PC-9 (cell line): ENCODE data around the gene RTF1. TPM values are rescaled to one million over a fixed set of nuclear protein-coding genes. Genes with fewer than 3 reads are reported as not detected.
A peak's percentile ranks its signal among the peaks of the same experiment; 100 is the strongest.

Experiments used
- BruUV-seq: library from RNA; stranded (reverse); fragments of 400-500 nt; replicated peaks from 2 replicates; lab custom pipeline; 2021; lab: Mats Ljungman, UMichigan
- CTCF ChIA-PET: fragments of 300-600 bp; sonication (Branson Sonifier 250); formaldehyde crosslinking; loops from one replicate; lab custom pipeline; 2022; ENCODE audit warnings: antibody characterized with exemption; lab: Charles Lee
- POLR2A ChIA-PET: fragments of 300-600 bp; sonication (Branson Sonifier 250); formaldehyde crosslinking; loops from one replicate; lab custom pipeline; 2022; ENCODE audit warnings: antibody characterized with exemption; ENCODE audit not compliant: unreplicated experiment; lab: Charles Lee
- DNase-seq, 2 experiments: peaks; one replicate each; pipeline versions ENCODE4 v3.0.0 to v3.0.0-alpha.2; 2015 to 2022; ENCODE audit warnings: mixed read lengths in 1 of 2
- H2AFZ ChIP-seq: fragments of 200-600 bp; sonication (generic); 2 replicates; pipeline ENCODE4 v1.8.1; 2017; ENCODE audit warnings: antibody characterized with exemption
- H3F3A ChIP-seq: fragments of 200-600 bp; sonication (generic); 2 replicates; pipeline ENCODE4 v1.8.1; 2017; ENCODE audit warnings: antibody characterized with exemption, mild to moderate bottlenecking, low read depth; ENCODE audit not compliant: insufficient read depth
- H3K27ac ChIP-seq: fragments of 200-600 bp; sonication (generic); 2 replicates; pipeline ENCODE4 v1.6.1; 2016; ENCODE audit warnings: mixed run types
- H3K27me3 ChIP-seq: fragments of 200-600 bp; sonication (generic); 2 replicates; pipeline ENCODE4 v1.6.1; 2016; ENCODE audit warnings: low read depth, mixed run types; ENCODE audit not compliant: insufficient read depth
- H3K36me3 ChIP-seq: fragments of 200-600 bp; sonication (generic); 2 replicates; pipeline ENCODE4 v1.6.1; 2016; ENCODE audit warnings: low read depth, mixed run types
- H3K4me1 ChIP-seq: fragments of 200-600 bp; sonication (generic); replicated peaks from 2 replicates; pipeline ENCODE4 v1.6.1; 2016; ENCODE audit warnings: mixed run types; ENCODE audit not compliant: insufficient read depth
- H3K4me2 ChIP-seq: fragments of 200-600 bp; sonication (generic); 2 replicates; pipeline ENCODE4 v1.6.1; 2017; ENCODE audit warnings: mixed run types
- H3K4me3 ChIP-seq: fragments of 200-600 bp; sonication (generic); 2 replicates; pipeline ENCODE4 v1.6.1; 2016; ENCODE audit warnings: mixed run types
- H3K79me2 ChIP-seq: fragments of 200-600 bp; sonication (generic); 2 replicates; pipeline ENCODE4 v1.6.1; 2017; ENCODE audit warnings: low read depth, mixed run types
- H3K9me2 ChIP-seq: fragments of 200-600 bp; sonication (generic); 2 replicates; pipeline ENCODE4 v1.8.1; 2017; ENCODE audit warnings: mild to moderate bottlenecking; ENCODE audit not compliant: insufficient read depth
- H3K9me3 ChIP-seq: fragments of 200-600 bp; sonication (generic); 2 replicates; pipeline ENCODE4 v1.8.1; 2016; ENCODE audit warnings: low read depth; ENCODE audit not compliant: insufficient read depth
- H4K20me1 ChIP-seq: fragments of 200-600 bp; sonication (generic); 2 replicates; pipeline ENCODE4 v1.8.1; 2017; ENCODE audit not compliant: insufficient read depth
- CTCF ChIP-seq: fragments of 200-600 bp; sonication (generic); conservative IDR thresholded peaks from 2 replicates; pipeline ENCODE4 v1.6.1; 2017; ENCODE audit warnings: mixed run types, antibody characterized with exemption, mild to moderate bottlenecking, moderate library complexity
- EZH2 ChIP-seq: fragments of 200-600 bp; sonication (generic); IDR thresholded peaks from 2 replicates; pipeline ENCODE4 v1.8.0; 2017; ENCODE audit warnings: antibody characterized with exemption, low read depth
- intact Hi-C: fragments of 100-400 bp; cut with micrococcal nuclease; formaldehyde crosslinking; loops from one replicate; pipeline ENCODE4 v1.10.0; 2022; ENCODE audit not compliant: unreplicated experiment
- total RNA-seq: library from RNA; stranded (reverse); gene quantifications from 2 replicates; pipeline ENCODE4 v1.2.3, GENCODE V29; 2021

The RTF1 gene
- total RNA-seq, 1 experiment from 2014 or later, result 55.7 TPM

DNA sequence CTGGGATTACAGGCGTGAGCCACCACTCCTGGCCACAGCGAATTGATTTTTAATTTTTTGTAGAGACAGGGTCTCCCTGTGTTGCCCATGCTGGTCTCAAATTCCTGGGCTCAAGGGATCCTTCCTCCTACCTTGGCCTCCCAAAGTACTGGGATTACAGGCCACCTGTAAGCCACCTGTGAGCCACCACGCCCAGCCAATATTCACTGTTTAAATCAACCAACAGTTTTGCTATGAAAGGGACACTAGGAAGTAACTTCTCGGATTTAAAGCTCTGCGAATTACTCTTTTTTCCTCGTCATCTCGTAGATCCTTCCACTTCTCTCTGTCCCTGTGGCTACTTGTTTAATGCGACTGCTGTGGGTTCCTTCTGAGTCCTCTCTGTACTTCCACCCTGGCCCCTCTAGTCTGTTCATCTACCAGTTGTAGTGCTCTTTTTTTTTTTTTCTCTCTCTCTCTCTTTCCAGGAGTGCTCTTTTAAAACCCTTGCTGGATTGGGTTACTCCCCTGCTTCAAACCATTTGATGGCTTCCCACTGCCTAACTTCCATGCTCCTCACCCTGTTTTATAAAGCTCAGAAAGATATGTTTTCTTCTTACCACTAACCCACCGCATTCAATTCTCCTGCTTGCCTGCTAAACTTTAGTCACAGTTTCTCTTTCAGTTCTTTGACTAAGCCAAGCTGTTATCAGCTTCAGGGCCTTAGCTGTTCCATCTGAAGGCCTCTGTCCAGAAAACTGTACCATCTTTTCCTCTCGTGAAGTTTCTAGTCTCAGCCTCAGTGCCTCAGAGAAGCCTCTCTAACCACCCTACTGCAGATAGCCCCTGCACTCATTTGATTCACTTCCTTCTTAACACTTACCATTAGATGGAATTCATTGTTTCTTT, 12.4 kb downstream of the RTF1 start:
- Histone ChIP-seq H3K4me3 (no peak overlapping the region), H3K36me3 (no peaks in the 10 kb centered on the region), H3K4me2 (no peak overlapping the region), H3K4me1 (no peaks in the 10 kb centered on the region), H3F3A (no peaks in the 10 kb centered on the region), H2AFZ (no peak overlapping the region), H3K9me3 (no peaks in the 10 kb centered on the region), H3K79me2 (peaks cover 24% of the 10 kb centered on the region), H3K9me2 (no peaks in the 10 kb centered on the region), H4K20me1 (peaks cover 10% of the 10 kb centered on the region), H3K27me3 (no peaks in the 10 kb centered on the region), H3K27ac (no peak overlapping the region)
- no peak for DNase-seq
- ChIA-PET CTCF (no interaction called here), POLR2A (interaction anchor here (0.6 kb wide), 1 partner anchor 382 kb away, joined by 25 read pairs; no protein-coding TSS in a partner anchor)
- TF ChIP-seq CTCF (no peak), EZH2 (no peak)
- intact Hi-C loops, result no loop called here
- BruUV-seq, result no TSS peak

DNA sequence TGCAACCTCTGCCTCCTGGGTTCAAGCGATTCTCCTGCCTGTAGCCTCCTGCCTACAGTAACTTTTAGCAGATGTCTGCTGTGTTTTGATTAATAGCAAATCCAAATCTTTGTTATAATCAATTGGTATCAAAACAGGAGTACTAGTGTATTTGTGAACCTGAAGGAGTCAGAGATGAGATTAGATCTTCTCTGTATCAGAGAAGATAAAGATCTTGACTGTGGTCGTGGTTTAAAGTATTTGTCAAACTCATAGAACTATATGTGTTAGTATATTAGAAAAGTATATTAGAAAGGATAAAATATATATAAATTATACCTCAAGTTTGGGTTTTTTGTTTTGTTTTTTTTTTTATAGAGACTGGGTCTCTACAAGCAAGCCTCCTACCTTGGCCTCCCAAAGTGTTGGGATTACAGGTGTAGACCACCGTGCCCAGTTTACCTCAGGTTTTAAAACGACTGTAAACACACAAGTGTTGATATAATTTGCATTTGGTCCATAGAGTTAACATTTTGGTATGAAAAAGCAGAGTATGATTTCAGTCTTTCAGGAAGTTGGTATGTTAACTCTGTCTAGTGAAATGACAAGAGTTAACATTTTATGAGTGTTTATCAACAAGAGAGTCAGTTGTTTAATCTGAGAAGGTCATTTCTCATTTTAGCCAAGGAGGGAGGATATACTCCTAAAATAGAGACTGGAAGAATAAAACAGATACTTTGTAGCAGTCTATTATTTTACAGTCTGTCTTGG, 18.3 kb downstream of the RTF1 start:
- Histone ChIP-seq H3K27me3 (no peaks in the 10 kb centered on the region), H3K27ac (no peak overlapping the region), H3K79me2 (0 out of 2 replicates have a peak, but pooled peaks cover 7% of the 10 kb centered on the region), H3K4me1 (no peaks in the 10 kb centered on the region), H3F3A (no peaks in the 10 kb centered on the region), H3K4me2 (no peak overlapping the region), H3K36me3 (no peaks in the 10 kb centered on the region), H3K4me3 (no peak overlapping the region), H4K20me1 (peaks cover 4% of the 10 kb centered on the region; the same call in 1 of the 2 replicates), H3K9me3 (no peaks in the 10 kb centered on the region), H3K9me2 (no peaks in the 10 kb centered on the region), H2AFZ (no peak overlapping the region)
- ChIA-PET POLR2A (no interaction called here), CTCF (interaction anchor here (0.7 kb wide), 1 partner anchor 20 kb away, joined by 3 read pairs; no protein-coding TSS in a partner anchor)
- BruUV-seq, result no TSS peak
- intact Hi-C loops, result no loop called here
- no peak for TF ChIP-seq EZH2
- TF ChIP-seq CTCF, result no peak
- no peak for DNase-seq

DNA sequence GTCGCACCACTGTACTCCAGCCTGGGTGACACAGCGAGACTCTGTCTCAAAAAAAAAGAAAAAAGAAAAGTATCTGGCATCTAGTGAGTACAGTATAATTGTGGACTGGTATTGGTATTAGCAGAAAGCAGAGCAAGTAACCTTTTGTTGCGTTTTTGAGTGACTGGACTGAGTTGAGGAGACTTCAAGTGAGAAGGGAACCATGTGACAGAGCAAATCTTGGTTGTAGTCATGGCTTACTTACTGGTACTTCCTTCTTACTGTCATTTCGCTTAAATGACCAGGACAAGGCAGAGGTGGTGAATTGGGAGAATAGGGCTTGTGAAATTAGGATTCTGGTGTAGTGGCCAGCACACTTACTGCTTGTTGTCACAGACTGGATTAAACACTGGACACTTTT, 20.6 kb downstream of the RTF1 start:
- 0 out of 2 replicates have a peak overlapping the region, but pooled peaks have one; percentile 16 for H3K27ac ChIP-seq
- H3F3A ChIP-seq, result no peaks in the 10 kb centered on the region
- H3K4me3 ChIP-seq, result no peak overlapping the region
- no peaks in the 10 kb centered on the region for H3K4me1 ChIP-seq
- H3K9me3 ChIP-seq, result no peaks in the 10 kb centered on the region
- no peaks in the 10 kb centered on the region for H3K27me3 ChIP-seq
- POLR2A ChIA-PET, result no interaction called here
- no peak for DNase-seq
- 0 out of 2 replicates have a peak, but pooled peaks cover 7% of the 10 kb centered on the region for H3K79me2 ChIP-seq
- no peak overlapping the region for H3K4me2 ChIP-seq
- peaks cover 4% of the 10 kb centered on the region; the same call in 1 of the 2 replicates for H4K20me1 ChIP-seq
- intact Hi-C loops, result no loop called here
- no peak for TF ChIP-seq CTCF
- TF ChIP-seq EZH2, result no peak
- no peaks in the 10 kb centered on the region for H3K9me2 ChIP-seq
- CTCF ChIA-PET, result no interaction called here
- no TSS peak for BruUV-seq
- no peaks in the 10 kb centered on the region for H3K36me3 ChIP-seq
- H2AFZ ChIP-seq, result no peak overlapping the region
